Measurements from ENCODE around the gene TRAK2. TPM values are rescaled to one million over a fixed set of nuclear protein-coding genes. Genes with fewer than 3 reads are reported as not detected.
"Not testable (repeated sequence)": the region's sequence is repeated elsewhere in the genome, so short reads cannot be mapped to it uniquely, and the experiment has no call there.

The TRAK2 gene
- total RNA-seq, 2 experiments from 2014 or later, result 43.1 to 48.8 TPM

DNA sequence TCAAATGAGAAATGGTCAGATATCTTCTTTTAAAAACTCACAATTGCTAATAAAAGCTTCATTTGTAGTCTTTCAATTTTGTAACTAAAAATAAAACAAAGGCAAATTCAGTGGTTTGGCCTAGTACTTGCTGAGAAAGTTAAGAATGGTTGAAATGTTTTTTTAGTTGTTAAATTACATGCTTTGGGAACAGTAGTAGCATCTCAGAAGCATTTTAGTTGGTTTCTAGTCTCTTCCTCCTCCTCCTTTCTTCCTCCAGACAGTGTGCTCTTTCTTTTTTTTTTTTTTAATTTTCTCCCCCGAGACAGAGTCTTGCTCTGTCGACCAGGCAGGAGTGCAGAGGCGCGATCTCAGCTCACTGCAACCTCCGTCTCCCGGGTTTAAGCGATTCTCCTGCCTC, 9.8 kb downstream of the TRAK2 start:
- DNase-seq (no peak), ATAC-seq (ENCODE audit: low read depth) (no peak)
- Mint-ChIP-seq H3K27ac (no peak overlapping the region), H3K9me3 (no peaks in the 10 kb centered on the region), H3K4me3 (no peak overlapping the region), H3K4me1 (peaks cover 14% of the 10 kb centered on the region), H3K36me3 (peaks cover 33% of the 10 kb centered on the region), H3K27me3 (no peaks in the 10 kb centered on the region)
- POLR2A ChIA-PET, result interaction anchor here (0.7 kb wide), 1 partner anchor 37 kb away, joined by 3 read pairs; no protein-coding TSS in a partner anchor

DNA sequence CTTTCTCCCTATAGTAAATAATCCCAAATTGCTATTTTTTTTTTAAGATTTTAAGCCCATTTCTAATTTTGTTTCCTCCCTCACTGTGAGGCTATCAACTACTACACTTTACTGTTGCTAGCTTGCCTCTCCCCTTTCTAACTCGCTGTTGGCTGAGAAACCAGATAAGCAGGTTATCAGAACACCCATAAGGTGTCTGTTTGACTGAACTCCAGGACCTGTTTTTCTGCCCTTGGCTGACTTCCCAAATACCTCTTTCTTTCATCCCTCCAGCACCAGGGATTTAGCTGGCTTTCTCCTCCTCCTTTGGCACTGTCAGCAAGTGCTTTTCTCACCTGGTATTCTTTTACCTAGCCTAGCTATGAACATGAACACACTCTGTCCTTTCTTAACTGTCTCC, 11.1 kb downstream of the TRAK2 start:
- peaks cover 9% of the 10 kb centered on the region for H3K4me1 Mint-ChIP-seq

DNA sequence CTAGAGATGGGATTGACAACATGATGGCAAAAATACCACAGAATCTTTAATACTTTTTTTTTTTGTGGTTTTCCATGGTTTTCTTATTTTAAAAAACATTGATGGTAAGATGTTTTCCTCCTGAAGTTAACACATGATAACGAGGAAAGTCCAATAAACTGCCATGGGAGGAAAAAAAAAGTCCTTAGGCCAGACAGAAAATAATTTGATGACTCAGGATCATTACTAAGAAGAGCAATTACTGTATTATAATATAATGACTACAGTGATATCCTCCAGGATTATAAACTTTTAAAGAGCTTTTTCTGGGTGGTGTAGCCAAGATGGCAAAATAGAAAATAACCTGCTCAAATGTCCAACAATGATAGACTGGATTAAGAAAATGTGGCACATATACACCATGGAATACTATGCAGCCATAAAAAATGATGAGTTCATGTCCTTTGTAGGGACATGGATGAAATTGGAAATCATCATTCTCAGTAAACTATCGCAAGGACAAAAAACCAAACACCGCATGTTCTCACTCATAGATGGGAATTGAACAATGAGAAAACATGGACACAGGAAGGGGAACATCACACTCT, 11.8 kb downstream of the TRAK2 start:
- not testable (repeated sequence) for H3K27ac Mint-ChIP-seq

More for the DNA sequence above, 11.1 kb downstream of the TRAK2 start:
- H3K9me3 Mint-ChIP-seq, result no peaks in the 10 kb centered on the region
- no peak overlapping the region for H3K4me3 Mint-ChIP-seq
- ATAC-seq (ENCODE audit: low read depth) (no peak), DNase-seq (no peak)
- no peak overlapping the region for H3K27ac Mint-ChIP-seq
- H3K36me3 Mint-ChIP-seq, result peaks cover 31% of the 10 kb centered on the region
- POLR2A ChIA-PET, result interaction anchor here (0.6 to 1.5 kb wide), 2 partner anchors 11 to 198 kb away, joined by 5 to 6 read pairs; partner anchors contain the start of genes STRADB and TRAK2
- H3K27me3 Mint-ChIP-seq, result no peaks in the 10 kb centered on the region

GRCh38 chr2:201436141-201436540, 15.1 kb downstream of the TRAK2 start:
- H3K27ac Mint-ChIP-seq, result no peak overlapping the region
- no peak for DNase-seq
- POLR2A ChIA-PET, result interaction anchor here (1.4 to 2.3 kb wide), 2 partner anchors 10 to 15 kb away, joined by 3 to 6 read pairs; partner anchors contain the start of genes STRADB and TRAK2
- H3K4me1 Mint-ChIP-seq, result peaks cover 33% of the 10 kb centered on the region
- no peaks in the 10 kb centered on the region for H3K27me3 Mint-ChIP-seq
- no peaks in the 10 kb centered on the region for H3K9me3 Mint-ChIP-seq
- ATAC-seq (ENCODE audit: low read depth), result no peak
- no peak overlapping the region for H3K4me3 Mint-ChIP-seq
- peaks cover 31% of the 10 kb centered on the region for H3K36me3 Mint-ChIP-seq

More for the DNA sequence above, 11.8 kb downstream of the TRAK2 start:
- H3K4me3 Mint-ChIP-seq; ATAC-seq (ENCODE audit: low read depth); DNase-seq; H3K27me3 Mint-ChIP-seq; H3K9me3 Mint-ChIP-seq: not testable (repeated sequence)
- H3K36me3 Mint-ChIP-seq, result peaks cover 29% of the 10 kb centered on the region
- POLR2A ChIA-PET, result interaction anchor here (0.6 to 1.5 kb wide), 3 partner anchors 12 to 333 kb away, joined by 4 to 6 read pairs (median 5); partner anchors contain the start of genes STRADB and TRAK2
- H3K4me1 Mint-ChIP-seq, result peaks cover 12% of the 10 kb centered on the region

DNA sequence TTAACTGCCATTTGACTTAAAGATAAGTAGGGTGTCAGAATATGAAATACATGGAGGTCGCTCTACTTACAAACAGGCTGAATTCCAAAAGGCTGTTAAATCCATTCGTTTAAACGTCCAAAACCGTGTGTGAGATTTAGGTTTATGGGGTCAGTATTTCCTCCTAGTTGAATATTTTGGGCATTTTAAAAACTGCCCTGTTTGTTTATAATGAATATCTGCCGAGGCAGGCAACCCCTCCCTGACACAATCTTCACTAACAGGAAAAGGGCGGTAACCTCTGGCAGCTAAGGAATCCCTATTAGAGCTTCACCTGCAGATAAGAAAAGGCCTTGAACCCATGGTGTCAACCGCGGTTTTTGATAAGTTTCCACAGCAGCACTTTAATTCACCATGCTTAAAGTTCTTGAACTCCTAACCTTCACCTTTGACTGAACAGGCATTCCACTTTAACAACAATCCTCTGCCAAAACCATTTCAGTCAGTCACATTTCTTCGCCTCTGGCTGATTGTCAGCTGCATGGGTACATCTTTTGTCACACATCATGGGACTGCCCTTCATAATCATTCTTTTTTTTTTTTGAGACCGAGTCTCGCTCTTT, 17.8 kb downstream of the TRAK2 start:
- POLR2A ChIA-PET, result interaction anchor here (1.2 to 4.3 kb wide), 4 partner anchors 12 to 28 kb away, joined by 3 to 19 read pairs (median 5); partner anchors contain the start of genes STRADB and TRAK2
- Mint-ChIP-seq H3K4me3 (peak overlapping the region; percentile 31), H3K4me1 (peaks cover 33% of the 10 kb centered on the region), H3K27me3 (no peaks in the 10 kb centered on the region), H3K9me3 (peaks cover 7% of the 10 kb centered on the region), H3K27ac (peak overlapping the region; percentile 10), H3K36me3 (peaks cover 43% of the 10 kb centered on the region)
- ATAC-seq (ENCODE audit: low read depth), result no peak
- DNase-seq, result no peak

GRCh38 chr2:201432621-201433393, 18.5 kb downstream of the TRAK2 start:
- DNase-seq, result no peak
- Mint-ChIP-seq H3K9me3 (peaks cover 9% of the 10 kb centered on the region), H3K36me3 (peaks cover 38% of the 10 kb centered on the region), H3K27me3 (no peaks in the 10 kb centered on the region), H3K4me3 (no peak overlapping the region), H3K27ac (peak overlapping the region; percentile 87), H3K4me1 (peaks cover 33% of the 10 kb centered on the region)
- POLR2A ChIA-PET, result interaction anchor here (1.2 to 4.3 kb wide), 6 partner anchors 12 to 28 kb away, joined by 3 to 19 read pairs (median 5); partner anchors contain the start of genes STRADB and TRAK2
- no peak for ATAC-seq (ENCODE audit: low read depth)

DNA sequence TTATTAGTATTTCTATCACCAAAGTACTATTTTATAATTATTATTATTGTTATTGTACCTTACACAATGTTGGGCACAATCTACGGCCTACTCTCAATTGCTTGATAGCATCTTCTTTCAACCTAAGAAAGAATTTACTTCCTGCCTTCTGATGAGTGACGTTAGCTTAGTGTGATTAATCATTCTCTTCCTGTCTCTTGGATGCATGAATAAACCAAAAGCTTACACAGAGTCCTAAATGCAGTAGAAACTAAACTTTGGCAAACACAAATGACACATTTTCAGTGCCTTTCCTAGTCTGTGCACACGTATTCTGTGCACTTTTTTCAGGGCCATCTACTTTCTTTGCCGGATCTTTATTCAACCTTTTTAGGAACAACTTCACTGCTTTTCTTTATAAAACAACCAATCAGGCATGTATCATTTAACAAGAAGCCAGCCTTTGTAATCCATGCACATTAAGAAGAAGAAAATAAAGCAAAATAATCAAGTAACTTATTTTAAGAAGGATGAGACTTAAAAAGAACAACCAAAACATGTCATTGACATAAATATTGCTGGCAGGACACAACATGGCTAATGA, 19.1 kb downstream of the TRAK2 start:
- H3K27me3 Mint-ChIP-seq, result no peaks in the 10 kb centered on the region
- H3K4me1 Mint-ChIP-seq, result peaks cover 33% of the 10 kb centered on the region
- POLR2A ChIA-PET, result interaction anchor here (1.5 to 4.3 kb wide), 3 partner anchors 14 to 20 kb away, joined by 5 to 19 read pairs (median 5); partner anchors contain the start of genes STRADB and TRAK2
- no peak for DNase-seq
- H3K9me3 Mint-ChIP-seq, result peaks cover 9% of the 10 kb centered on the region
- H3K36me3 Mint-ChIP-seq, result peaks cover 36% of the 10 kb centered on the region
- ATAC-seq (ENCODE audit: low read depth), result peak; percentile 98
- peak overlapping the region; percentile 38 for H3K4me3 Mint-ChIP-seq
- H3K27ac Mint-ChIP-seq, result peak overlapping the region; percentile 87

- DNase-seq, result no peak
- H3K4me3 Mint-ChIP-seq, result no peak overlapping the region
- peaks cover 37% of the 10 kb centered on the region for H3K36me3 Mint-ChIP-seq
- no peaks in the 10 kb centered on the region for H3K27me3 Mint-ChIP-seq
- no peak overlapping the region for H3K27ac Mint-ChIP-seq
- peaks cover 9% of the 10 kb centered on the region for H3K9me3 Mint-ChIP-seq
- no peak for ATAC-seq (ENCODE audit: low read depth)
- POLR2A ChIA-PET, result interaction anchor here (1.8 to 4.3 kb wide), 2 partner anchors 16 to 21 kb away, joined by 5 to 19 read pairs; partner anchors contain the start of genes STRADB and TRAK2
- peaks cover 29% of the 10 kb centered on the region for H3K4me1 Mint-ChIP-seq
Observed at GRCh38 chr2:201430839-201431238, 20.4 kb downstream of the TRAK2 start.

DNA sequence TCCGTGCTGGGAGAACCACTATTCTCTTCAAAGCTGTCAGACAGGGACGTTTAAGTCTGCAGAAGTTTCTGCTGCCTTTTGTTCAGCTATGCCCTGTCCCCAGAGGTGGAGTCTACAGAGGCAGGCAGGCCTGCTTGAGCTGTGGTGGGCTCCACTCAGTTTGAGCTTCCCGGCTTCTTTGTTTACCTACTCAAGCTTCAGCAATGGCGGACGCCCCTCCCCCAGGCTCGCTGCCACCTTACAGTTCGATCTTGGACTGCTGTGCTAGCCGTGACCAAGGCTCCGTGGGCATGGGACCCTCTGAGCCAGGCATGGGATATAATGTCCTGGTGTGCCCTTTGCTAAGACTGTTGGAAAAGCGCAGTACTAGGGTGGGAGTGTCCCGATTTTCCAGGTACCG, 20.9 kb downstream of the TRAK2 start:
- DNase-seq; ATAC-seq (ENCODE audit: low read depth); H3K27ac Mint-ChIP-seq; H3K9me3 Mint-ChIP-seq; H3K27me3 Mint-ChIP-seq; H3K4me3 Mint-ChIP-seq: not testable (repeated sequence)
- POLR2A ChIA-PET, result interaction anchor here (4.3 kb wide), 1 partner anchor 21 kb away, joined by 19 read pairs; the partner anchor contains the start of genes STRADB and TRAK2
- Mint-ChIP-seq H3K4me1 (peaks cover 29% of the 10 kb centered on the region), H3K36me3 (peaks cover 37% of the 10 kb centered on the region)

DNA sequence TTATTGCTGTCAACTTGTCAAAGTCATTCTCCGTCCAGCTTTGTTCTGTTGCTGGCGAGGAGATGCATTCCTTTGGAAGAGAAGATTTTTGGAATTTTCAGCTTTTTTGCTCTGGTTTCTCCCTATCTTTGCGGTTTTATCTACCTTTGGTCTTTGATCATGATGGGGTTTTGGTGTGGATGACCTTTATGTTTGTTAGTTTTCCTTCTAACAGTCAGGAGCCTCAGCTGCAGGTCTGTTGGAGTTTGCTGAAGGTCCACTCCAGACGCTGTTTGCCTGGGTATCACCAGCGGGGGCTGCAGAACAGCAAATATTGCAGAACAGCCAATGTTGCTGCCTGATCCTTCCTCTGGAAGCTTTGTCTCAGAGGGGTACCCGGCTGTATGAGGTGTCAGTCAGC, 21.4 kb downstream of the TRAK2 start:
- H3K27ac Mint-ChIP-seq; ATAC-seq (ENCODE audit: low read depth); DNase-seq; H3K27me3 Mint-ChIP-seq; H3K9me3 Mint-ChIP-seq; H3K4me3 Mint-ChIP-seq: not testable (repeated sequence)
- H3K36me3 Mint-ChIP-seq, result peaks cover 37% of the 10 kb centered on the region
- H3K4me1 Mint-ChIP-seq, result peaks cover 25% of the 10 kb centered on the region
- POLR2A ChIA-PET, result interaction anchor here (4.3 kb wide), 1 partner anchor 22 kb away, joined by 19 read pairs; the partner anchor contains the start of genes STRADB and TRAK2

- peaks cover 39% of the 10 kb centered on the region for H3K36me3 Mint-ChIP-seq
- not testable (repeated sequence) for H3K27me3 Mint-ChIP-seq
Observed at GRCh38 chr2:201428366-201428765, 22.9 kb downstream of the TRAK2 start.

DNA sequence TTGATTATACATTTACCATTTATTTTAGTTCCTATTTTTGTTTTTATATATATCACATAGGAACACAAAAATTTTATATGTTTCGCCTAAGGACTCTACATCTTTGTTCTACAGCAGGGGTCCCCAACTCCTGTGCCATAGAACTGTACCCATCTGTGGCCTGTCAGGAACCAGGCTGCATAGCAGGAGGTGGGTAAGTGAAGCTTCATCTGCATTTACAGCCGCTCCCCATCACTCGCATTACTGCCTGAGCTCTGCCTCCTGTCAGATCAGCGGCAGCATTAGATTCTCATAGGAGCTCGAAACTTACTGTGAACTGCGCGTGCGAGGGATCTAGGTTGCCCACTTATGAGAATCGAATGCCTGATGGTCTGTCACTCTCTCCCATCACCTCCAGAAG, 25.3 kb downstream of the TRAK2 start:
- H3K27me3 Mint-ChIP-seq, result no peaks in the 10 kb centered on the region
- peaks cover 11% of the 10 kb centered on the region for H3K4me1 Mint-ChIP-seq
- H3K4me3 Mint-ChIP-seq, result no peak overlapping the region
- H3K9me3 Mint-ChIP-seq, result peaks cover 9% of the 10 kb centered on the region
- H3K36me3 Mint-ChIP-seq, result peaks cover 37% of the 10 kb centered on the region
- no peak overlapping the region for H3K27ac Mint-ChIP-seq
- DNase-seq (no peak), ATAC-seq (ENCODE audit: low read depth) (no peak)
- POLR2A ChIA-PET, result interaction anchor here (1.5 kb wide), 1 partner anchor 26 kb away, joined by 4 read pairs; the partner anchor contains the start of genes STRADB and TRAK2

More at GRCh38 chr2:201428366-201428765, 22.9 kb downstream of the TRAK2 start:
- ATAC-seq (ENCODE audit: low read depth); H3K9me3 Mint-ChIP-seq; POLR2A ChIA-PET; H3K27ac Mint-ChIP-seq; H3K4me3 Mint-ChIP-seq; DNase-seq: not testable (repeated sequence)
- peaks cover 24% of the 10 kb centered on the region for H3K4me1 Mint-ChIP-seq
